KBM-7 (cell line): ENCODE measurements around the gene DUSP6.

Experiments used
- DNase-seq: peaks from one replicate; pipeline ENCODE4 v3.0.0-alpha.2; 2015
- in situ Hi-C: fragments of 300-500 bp; cut with MboI; formaldehyde crosslinking; loops from 2 replicates; pipeline ENCODE4 v1.14.3; 2020; ENCODE audit warnings: low sequenced_read_pairs, low pct_unique_long_range_greater_than_20kb, mixed read lengths

The DUSP6 gene

GRCh38 chr12:89311703-89312293, 40.5 kb downstream of the DUSP6 start:
- DNase-seq = no peak
- in situ Hi-C loops = no loop called here

- DNase-seq = no peak
- in situ Hi-C loops = no loop called here
These were observed 42.5 kb downstream of the DUSP6 start for GRCh38 chr12:89309815-89310214.

- in situ Hi-C loops = no loop called here
- no peak for DNase-seq
These were observed 42.9 kb downstream of the DUSP6 start for GRCh38 chr12:89309440-89309802.

- DNase-seq = no peak
These were observed 44.6 kb downstream of the DUSP6 start for GRCh38 chr12:89307474-89308253.

GRCh38 chr12:89306827-89307473, 45.4 kb downstream of the DUSP6 start:
- DNase-seq = peak; percentile 52
- in situ Hi-C loops = no loop called here

More at GRCh38 chr12:89307474-89308253, 44.6 kb downstream of the DUSP6 start:
- in situ Hi-C loops = no loop called here

- no peak for DNase-seq
- in situ Hi-C loops = no loop called here
These were observed 46.9 kb downstream of the DUSP6 start for GRCh38 chr12:89305373-89305772.

GRCh38 chr12:89299931-89300330, 52.4 kb downstream of the DUSP6 start:
- in situ Hi-C loops = no loop called here

GRCh38 chr12:89299417-89299816, 52.9 kb downstream of the DUSP6 start:
- DNase-seq = no peak
- in situ Hi-C loops = no loop called here

More at GRCh38 chr12:89299931-89300330, 52.4 kb downstream of the DUSP6 start:
- no peak for DNase-seq
